Measurements from ENCODE around the gene INKA2. TPM values are rescaled to one million over a fixed set of nuclear protein-coding genes. Genes with fewer than 3 reads are reported as not detected.
A peak's percentile ranks its signal among the peaks of the same experiment; 100 is the strongest.

Gene INKA2
- total and polyA plus RNA-seq, 9 donors, result 2.3 to 22.2 (median 5.9) TPM

- intact Hi-C loops (cut with DNase I), result loop anchor here in 1 of 4 donors (10.0 kb wide), 1 partner anchor 243 kb away; the partner anchor contains the start of genes ADORA3 and TMIGD3
- TF ChIP-seq EP300 (IDR thresholded peaks at IDR 0.05) (no peak), POLR2A (IDR thresholded peaks at IDR 0.05) (no peak), CTCF (IDR thresholded peaks at IDR 0.05) (peak in 2 of 3 donors; percentile 12 to 32)
- H3K4me3 ChIP-seq, result no peak overlapping the region
- H3K27me3 ChIP-seq, result no peaks in the 10 kb centered on the region
- DNase-seq, result peak in 1 of 5 donors; percentile 50
- no peaks in the 10 kb centered on the region for H3K9me3 ChIP-seq
- H3K27ac ChIP-seq, result no peak overlapping the region
- WGBS, 3 donors, result 58 to 63% (median 58%) methylated on average over 3 of the region's 3 CpGs
- H3K36me3 ChIP-seq, result no peaks in the 10 kb centered on the region
- H3K4me1 ChIP-seq (ENCODE audit: insufficient read depth), result no peaks in the 10 kb centered on the region
Measured at GRCh38 chr1:111747282-111747734, 8.1 kb upstream of the INKA2 start.

GRCh38 chr1:111746614-111746999 is 7.4 kb upstream of the INKA2 start:
- Histone ChIP-seq H3K27me3 (no peaks in the 10 kb centered on the region), H3K27ac (no peak overlapping the region), H3K36me3 (no peaks in the 10 kb centered on the region), H3K4me3 (no peak overlapping the region), H3K4me1 (ENCODE audit: insufficient read depth) (no peaks in the 10 kb centered on the region), H3K9me3 (no peaks in the 10 kb centered on the region)
- intact Hi-C loops (cut with DNase I), result loop anchor here in 1 of 4 donors (10.0 kb wide), 1 partner anchor 242 kb away; the partner anchor contains the start of genes ADORA3 and TMIGD3
- TF ChIP-seq EP300 (IDR thresholded peaks at IDR 0.05) (no peak), POLR2A (IDR thresholded peaks at IDR 0.05) (no peak), CTCF (IDR thresholded peaks at IDR 0.05) (no peak)
- 73 to 77% (median 76%) methylated on average over 2 of the region's 2 CpGs for WGBS, 3 donors
- DNase-seq, result no peak

GRCh38 chr1:111745675-111746613 is 6.7 kb upstream of the INKA2 start:
- no peak overlapping the region for H3K4me3 ChIP-seq
- H3K4me1 ChIP-seq (ENCODE audit: insufficient read depth), result no peaks in the 10 kb centered on the region
- H3K9me3 ChIP-seq, result no peaks in the 10 kb centered on the region
- intact Hi-C loops (cut with DNase I), result loop anchor here in 1 of 4 donors (10.0 kb wide), 1 partner anchor 241 kb away; the partner anchor contains the start of genes ADORA3 and TMIGD3
- no peak overlapping the region for H3K27ac ChIP-seq
- no peak for DNase-seq
- TF ChIP-seq POLR2A (IDR thresholded peaks at IDR 0.05) (no peak), EP300 (IDR thresholded peaks at IDR 0.05) (no peak), CTCF (IDR thresholded peaks at IDR 0.05) (no peak)
- 91 to 93% (median 92%) methylated on average over 9 of the region's 9 CpGs for WGBS, 3 donors
- H3K36me3 ChIP-seq, result no peaks in the 10 kb centered on the region
- no peaks in the 10 kb centered on the region for H3K27me3 ChIP-seq

GRCh38 chr1:111743679-111744101 is 4.5 kb upstream of the INKA2 start:
- TF ChIP-seq CTCF (IDR thresholded peaks at IDR 0.05) (no peak), EP300 (IDR thresholded peaks at IDR 0.05) (no peak), POLR2A (IDR thresholded peaks at IDR 0.05) (no peak)
- 27 to 40% (median 36%) methylated on average over 3 of the region's 3 CpGs for WGBS, 3 donors
- Histone ChIP-seq H3K27ac (no peak overlapping the region), H3K27me3 (no peaks in the 10 kb centered on the region), H3K4me1 (ENCODE audit: insufficient read depth) (no peaks in the 10 kb centered on the region), H3K36me3 (no peaks in the 10 kb centered on the region), H3K9me3 (no peaks in the 10 kb centered on the region), H3K4me3 (no peak overlapping the region)
- intact Hi-C loops (cut with DNase I), result loop anchor here in 1 of 4 donors (10.0 kb wide), 1 partner anchor 239 kb away; the partner anchor contains the start of genes ADORA3 and TMIGD3
- no peak for DNase-seq
